Measurements from ENCODE around the gene TMEM244. TPM values are rescaled to one million over a fixed set of nuclear protein-coding genes. Genes with fewer than 3 reads are reported as not detected.
"Not testable (repeated sequence)": the region's sequence is repeated elsewhere in the genome, so short reads cannot be mapped to it uniquely, and the experiment has no call there.

Gene TMEM244
- total and polyA plus RNA-seq, 2 of the 13 experiments (the other 11 are each of a cell fraction or from before 2014, with no cell fraction given) = not detected

DNA sequence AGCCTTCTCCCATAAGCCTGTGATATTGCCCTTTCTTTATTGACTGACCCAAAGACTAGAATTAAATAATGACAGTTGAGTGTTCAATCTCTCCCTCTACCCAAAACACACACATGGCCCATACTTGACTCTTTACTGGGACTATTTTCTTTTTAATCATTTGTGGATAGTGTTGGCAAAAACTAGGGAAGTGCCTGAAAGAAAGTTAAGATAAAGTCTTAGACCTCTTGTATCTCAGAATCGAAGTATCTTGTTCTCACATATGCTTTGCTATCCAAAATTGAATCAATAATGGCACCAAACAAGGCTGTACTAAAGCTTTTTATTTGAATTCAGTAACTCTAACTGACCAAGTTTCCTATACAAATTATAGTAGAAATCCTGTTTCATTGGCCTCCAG, 19.0 kb downstream of the TMEM244 start (continued):
- TF ChIP-seq SRSF1 (optimal IDR thresholded peaks at IDR 0.05; ENCODE audit: low read depth, low read length) = no peak
- TF ChIP-seq, protein P1, sequence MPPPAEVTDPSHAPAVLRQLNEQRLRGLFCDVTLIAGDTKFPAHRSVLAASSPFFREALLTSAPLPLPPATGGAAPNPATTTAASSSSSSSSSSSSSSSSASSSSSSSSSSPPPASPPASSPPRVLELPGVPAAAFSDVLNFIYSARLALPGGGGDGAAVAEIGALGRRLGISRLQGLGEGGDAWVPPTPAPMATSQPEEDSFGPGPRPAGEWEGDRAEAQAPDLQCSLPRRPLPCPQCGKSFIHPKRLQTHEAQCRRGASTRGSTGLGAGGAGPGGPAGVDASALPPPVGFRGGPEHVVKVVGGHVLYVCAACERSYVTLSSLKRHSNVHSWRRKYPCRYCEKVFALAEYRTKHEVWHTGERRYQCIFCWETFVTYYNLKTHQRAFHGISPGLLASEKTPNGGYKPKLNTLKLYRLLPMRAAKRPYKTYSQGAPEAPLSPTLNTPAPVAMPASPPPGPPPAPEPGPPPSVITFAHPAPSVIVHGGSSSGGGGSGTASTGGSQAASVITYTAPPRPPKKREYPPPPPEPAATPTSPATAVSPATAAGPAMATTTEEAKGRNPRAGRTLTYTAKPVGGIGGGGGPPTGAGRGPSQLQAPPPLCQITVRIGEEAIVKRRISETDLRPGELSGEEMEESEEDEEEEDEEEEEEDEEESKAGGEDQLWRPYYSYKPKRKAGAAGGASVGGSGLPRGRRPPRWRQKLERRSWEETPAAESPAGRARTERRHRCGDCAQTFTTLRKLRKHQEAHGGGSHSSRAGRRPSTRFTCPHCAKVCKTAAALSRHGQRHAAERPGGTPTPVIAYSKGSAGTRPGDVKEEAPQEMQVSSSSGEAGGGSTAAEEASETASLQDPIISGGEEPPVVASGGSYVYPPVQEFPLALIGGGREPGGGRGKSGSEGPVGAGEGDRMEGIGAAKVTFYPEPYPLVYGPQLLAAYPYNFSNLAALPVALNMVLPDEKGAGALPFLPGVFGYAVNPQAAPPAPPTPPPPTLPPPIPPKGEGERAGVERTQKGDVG (CRISPR knock-in tag; IDR thresholded peaks at IDR 0.05; ENCODE audit: borderline replicate concordance) = no peak
- TF ChIP-seq, protein P2, sequence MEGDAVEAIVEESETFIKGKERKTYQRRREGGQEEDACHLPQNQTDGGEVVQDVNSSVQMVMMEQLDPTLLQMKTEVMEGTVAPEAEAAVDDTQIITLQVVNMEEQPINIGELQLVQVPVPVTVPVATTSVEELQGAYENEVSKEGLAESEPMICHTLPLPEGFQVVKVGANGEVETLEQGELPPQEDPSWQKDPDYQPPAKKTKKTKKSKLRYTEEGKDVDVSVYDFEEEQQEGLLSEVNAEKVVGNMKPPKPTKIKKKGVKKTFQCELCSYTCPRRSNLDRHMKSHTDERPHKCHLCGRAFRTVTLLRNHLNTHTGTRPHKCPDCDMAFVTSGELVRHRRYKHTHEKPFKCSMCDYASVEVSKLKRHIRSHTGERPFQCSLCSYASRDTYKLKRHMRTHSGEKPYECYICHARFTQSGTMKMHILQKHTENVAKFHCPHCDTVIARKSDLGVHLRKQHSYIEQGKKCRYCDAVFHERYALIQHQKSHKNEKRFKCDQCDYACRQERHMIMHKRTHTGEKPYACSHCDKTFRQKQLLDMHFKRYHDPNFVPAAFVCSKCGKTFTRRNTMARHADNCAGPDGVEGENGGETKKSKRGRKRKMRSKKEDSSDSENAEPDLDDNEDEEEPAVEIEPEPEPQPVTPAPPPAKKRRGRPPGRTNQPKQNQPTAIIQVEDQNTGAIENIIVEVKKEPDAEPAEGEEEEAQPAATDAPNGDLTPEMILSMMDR (CRISPR knock-in tag; IDR thresholded peaks at IDR 0.05) = no peak
- no peak for TF ChIP-seq HMG20B (CRISPR knock-in tag; conservative IDR thresholded peaks at IDR 0.05)
- TF ChIP-seq HNRNPUL1 (IDR thresholded peaks at IDR 0.05; ENCODE audit: low read depth, low read length) = no peak
- TF ChIP-seq RFX3 (CRISPR knock-in tag; IDR thresholded peaks at IDR 0.05) = no peak
- no peak for TF ChIP-seq BHLHE40 (IDR thresholded peaks at IDR 0.05; ENCODE audit: low read length)

- H3K9ac ChIP-seq (ENCODE audit: insufficient read depth, low read depth, low read length); BruUV-seq (replicated peaks); H3K4me3 ChIP-seq (replicated peaks in 1 of 3; ENCODE audit: insufficient read depth in 1 of 3, low read depth in 2 of 3, low read length in 3 of 3); H3K9me3 ChIP-seq (ENCODE audit: low read length); H4K20me1 ChIP-seq (ENCODE audit: insufficient read depth, low read length); H3K4me1 ChIP-seq (ENCODE audit: insufficient read depth, low read length); H3K27ac ChIP-seq (ENCODE audit: extremely low read length, insufficient read depth, low read length); POLR2A ChIA-PET; DNase-seq (ENCODE audit: low spot score); in situ Hi-C loops (cut with HindIII; ENCODE audit: extremely low pct_ligation_motif_present, low pct_unique_long_range_greater_than_20kb); H3K79me2 ChIP-seq (ENCODE audit: insufficient read depth, low read length); H2AFZ ChIP-seq (ENCODE audit: low read length); H3K4me2 ChIP-seq (ENCODE audit: low read depth, low read length); ATAC-seq; intact Hi-C loops (cut with micrococcal nuclease; ENCODE audit: unreplicated experiment); FAIRE-seq; CTCF ChIA-PET (ENCODE audit: low intra/inter-chr PET ratio, low total read pairs); H3K36me3 ChIP-seq (replicated peaks in 1 of 2; ENCODE audit: control insufficient read depth in 1 of 2, insufficient read depth in 2 of 2, low read length in 2 of 2); H3K27me3 ChIP-seq (ENCODE audit: control insufficient read depth in 1 of 2, insufficient read depth in 2 of 2, low read length in 2 of 2): not testable (repeated sequence)
- WGBS (ENCODE audit: low lambda C conversion rate) = 5% methylated on average over 1 of the region's 1 CpG
Observed at GRCh38 chr6:129839562-129839961, 21.6 kb downstream of the TMEM244 start.
